ENCODE data around the gene NTN3. TPM values are rescaled to one million over a fixed set of nuclear protein-coding genes. Genes with fewer than 3 reads are reported as not detected.
A peak's percentile ranks its signal among the peaks of the same experiment; 100 is the strongest.

NTN3 gene
- total RNA-seq, 1 donor from 2014 or later, result 0.23 TPM

- no peak for TF ChIP-seq CTCF (conservative IDR thresholded peaks at IDR 0.05; ENCODE audit: low read depth, low read length)
- no peak for DNase-seq (ENCODE audit: low read depth)
- H3K4me3 ChIP-seq (ENCODE audit: low read depth, low read length), result no peak overlapping the region
Observed at GRCh38 chr16:2498531-2499253, 27.6 kb downstream of the NTN3 start.

GRCh38 chr16:2499454-2499853 lies 28.4 kb downstream of the NTN3 start:
- no peak for DNase-seq (ENCODE audit: low read depth)
- H3K4me3 ChIP-seq (ENCODE audit: low read depth, low read length), result no peak overlapping the region
- TF ChIP-seq CTCF (conservative IDR thresholded peaks at IDR 0.05; ENCODE audit: low read depth, low read length), result no peak

GRCh38 chr16:2499890-2500429 lies 28.9 kb downstream of the NTN3 start:
- H3K4me3 ChIP-seq (ENCODE audit: low read depth, low read length), result no peak overlapping the region
- no peak for TF ChIP-seq CTCF (conservative IDR thresholded peaks at IDR 0.05; ENCODE audit: low read depth, low read length)
- DNase-seq (ENCODE audit: low read depth), result no peak

GRCh38 chr16:2500430-2500917 lies 29.4 kb downstream of the NTN3 start:
- no peak overlapping the region for H3K4me3 ChIP-seq (ENCODE audit: low read depth, low read length)
- no peak for DNase-seq (ENCODE audit: low read depth)
- no peak for TF ChIP-seq CTCF (conservative IDR thresholded peaks at IDR 0.05; ENCODE audit: low read depth, low read length)

GRCh38 chr16:2500918-2501750 lies 30.0 kb downstream of the NTN3 start:
- TF ChIP-seq CTCF (conservative IDR thresholded peaks at IDR 0.05; ENCODE audit: low read depth, low read length), result peak; percentile 95
- peak overlapping the region; percentile 60 for H3K4me3 ChIP-seq (ENCODE audit: low read depth, low read length)
- DNase-seq (ENCODE audit: low read depth), result no peak

- peak overlapping the region; percentile 60 for H3K4me3 ChIP-seq (ENCODE audit: low read depth, low read length)
- no peak for DNase-seq (ENCODE audit: low read depth)
- no peak for TF ChIP-seq CTCF (conservative IDR thresholded peaks at IDR 0.05; ENCODE audit: low read depth, low read length)
Observed at GRCh38 chr16:2501946-2502895, 31.1 kb downstream of the NTN3 start.
